Measurements from ENCODE around the gene ARRDC1.
A peak's percentile ranks its signal among the peaks of the same experiment; 100 is the strongest.

ARRDC1 gene

DNA sequence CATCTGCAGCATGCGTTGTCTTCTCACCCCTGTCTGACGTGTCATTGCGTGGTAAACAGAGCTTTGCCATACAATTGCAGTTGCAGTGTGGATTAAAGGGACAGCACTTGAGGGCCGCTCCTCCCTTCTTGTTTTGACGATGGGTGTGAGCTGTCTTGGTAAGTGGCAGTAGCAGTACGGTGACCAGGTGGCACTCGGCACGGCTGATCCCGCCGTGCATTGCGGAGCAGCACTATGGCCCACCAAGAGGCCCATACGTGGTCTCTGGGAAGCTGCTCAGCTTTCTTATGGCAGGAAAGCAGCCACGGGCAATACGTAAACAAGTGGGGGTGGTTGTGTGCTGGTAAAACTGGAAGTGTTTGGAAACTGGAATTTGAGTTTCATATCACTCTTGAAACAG is 38.4 kb downstream of the ARRDC1 start:
- DNase-seq (ENCODE audit: low read depth), result no peak
- Histone ChIP-seq H3K9ac (ENCODE audit: low read length) (no peak overlapping the region), H3K9me3 (ENCODE audit: control insufficient read depth, low read length) (no peaks in the 10 kb centered on the region), H3K4me3 (ENCODE audit: low read length) (no peak overlapping the region), H3K36me3 (ENCODE audit: control insufficient read depth, insufficient read depth, low read length, severe bottlenecking) (peaks cover 5% of the 10 kb centered on the region), H3K27me3 (replicated peaks; ENCODE audit: control insufficient read depth, insufficient read depth, low read length) (no peaks in the 10 kb centered on the region), H3K4me1 (ENCODE audit: control insufficient read depth, insufficient read depth, low read length) (peaks cover 11% of the 10 kb centered on the region)

DNA sequence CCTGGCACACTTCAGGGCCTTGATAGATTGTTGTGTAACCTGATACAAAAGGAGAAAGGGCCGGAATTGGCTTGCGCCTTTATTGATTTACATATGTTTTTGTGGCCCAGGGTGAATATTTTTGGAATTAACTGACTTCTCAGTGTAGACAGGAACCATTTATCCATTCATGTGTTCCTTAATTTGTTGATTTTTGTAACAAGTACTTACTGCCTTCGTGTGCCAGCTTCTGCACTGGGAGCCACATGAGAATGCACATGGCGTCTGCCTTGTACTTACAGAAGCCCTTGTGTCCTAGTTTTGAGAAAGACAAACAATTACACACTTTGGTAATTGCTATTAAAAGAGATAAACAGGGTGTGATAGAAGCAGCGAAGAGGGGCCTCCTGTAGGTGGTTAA is 39.7 kb downstream of the ARRDC1 start:
- peaks cover 3% of the 10 kb centered on the region for H3K4me1 ChIP-seq (ENCODE audit: control insufficient read depth, insufficient read depth, low read length)
- DNase-seq (ENCODE audit: low read depth), result no peak
- H3K9ac ChIP-seq (ENCODE audit: low read length), result no peak overlapping the region
- H3K4me3 ChIP-seq (ENCODE audit: low read length), result no peak overlapping the region
- peaks cover 5% of the 10 kb centered on the region for H3K36me3 ChIP-seq (ENCODE audit: control insufficient read depth, insufficient read depth, low read length, severe bottlenecking)
- H3K9me3 ChIP-seq (ENCODE audit: control insufficient read depth, low read length), result no peaks in the 10 kb centered on the region
- H3K27me3 ChIP-seq (replicated peaks; ENCODE audit: control insufficient read depth, insufficient read depth, low read length), result no peaks in the 10 kb centered on the region

DNA sequence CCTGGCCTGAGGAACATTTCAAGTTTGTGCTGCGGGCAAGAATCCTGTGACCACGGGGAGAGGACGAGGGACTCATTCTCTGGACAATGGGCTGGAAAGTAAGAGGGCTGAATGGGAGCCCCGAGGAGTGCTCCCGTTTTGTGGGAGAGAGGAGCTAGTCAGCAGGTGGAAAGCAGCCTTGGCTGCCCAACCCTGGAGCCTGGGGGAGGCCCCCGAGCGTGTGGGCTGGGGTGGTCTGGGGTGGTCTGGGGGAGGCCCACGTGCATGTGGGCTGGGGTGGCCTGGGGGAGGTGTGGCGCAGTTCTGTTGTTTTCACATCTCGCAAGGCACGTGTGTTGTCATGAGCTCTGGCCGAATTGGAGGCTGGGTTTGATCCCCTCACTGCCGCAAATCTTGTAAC is 40.9 kb downstream of the ARRDC1 start:
- H3K4me1 ChIP-seq (ENCODE audit: control insufficient read depth, insufficient read depth, low read length), result peaks cover 3% of the 10 kb centered on the region
- DNase-seq (ENCODE audit: low read depth), result no peak
- H3K36me3 ChIP-seq (ENCODE audit: control insufficient read depth, insufficient read depth, low read length, severe bottlenecking), result peaks cover 13% of the 10 kb centered on the region

DNA sequence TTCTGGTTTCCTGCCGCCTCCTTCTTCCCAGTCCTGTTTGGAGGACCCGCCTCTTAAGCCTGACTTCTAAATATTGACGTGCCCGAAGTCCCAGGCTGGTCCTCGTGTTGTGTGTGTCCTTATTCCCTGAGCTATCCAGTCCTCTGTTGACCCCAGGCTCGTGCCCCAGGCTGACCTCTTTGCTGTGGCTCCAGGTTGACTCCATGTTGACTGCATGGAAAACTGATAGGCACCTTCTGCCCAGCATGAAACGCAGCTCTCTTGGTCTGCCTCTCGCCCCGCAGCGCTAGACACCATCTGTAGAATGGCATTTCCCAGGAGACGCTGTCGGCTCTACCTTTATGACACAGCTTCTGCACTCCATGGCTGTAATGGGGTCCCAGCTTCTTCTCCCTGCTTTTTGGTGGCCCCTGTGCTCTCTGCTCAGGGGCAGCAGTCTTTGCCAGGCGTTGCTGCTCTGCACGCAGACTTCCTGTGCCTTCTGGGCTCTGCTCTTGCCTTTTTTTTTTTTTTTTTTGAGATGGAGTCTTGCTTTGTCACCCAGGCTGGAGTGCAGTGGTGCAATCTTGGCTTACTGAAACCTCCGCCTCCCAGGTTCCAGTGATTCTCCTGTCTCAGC is 41.7 kb downstream of the ARRDC1 start:
- H3K9me3 ChIP-seq (ENCODE audit: control insufficient read depth, low read length), result no peaks in the 10 kb centered on the region
- no peak for DNase-seq (ENCODE audit: low read depth)

More for the DNA sequence above, 40.9 kb downstream of the ARRDC1 start:
- H3K27me3 ChIP-seq (replicated peaks; ENCODE audit: control insufficient read depth, insufficient read depth, low read length), result no peaks in the 10 kb centered on the region
- no peaks in the 10 kb centered on the region for H3K9me3 ChIP-seq (ENCODE audit: control insufficient read depth, low read length)
- H3K9ac ChIP-seq (ENCODE audit: low read length), result no peak overlapping the region
- H3K4me3 ChIP-seq (ENCODE audit: low read length), result no peak overlapping the region

DNA sequence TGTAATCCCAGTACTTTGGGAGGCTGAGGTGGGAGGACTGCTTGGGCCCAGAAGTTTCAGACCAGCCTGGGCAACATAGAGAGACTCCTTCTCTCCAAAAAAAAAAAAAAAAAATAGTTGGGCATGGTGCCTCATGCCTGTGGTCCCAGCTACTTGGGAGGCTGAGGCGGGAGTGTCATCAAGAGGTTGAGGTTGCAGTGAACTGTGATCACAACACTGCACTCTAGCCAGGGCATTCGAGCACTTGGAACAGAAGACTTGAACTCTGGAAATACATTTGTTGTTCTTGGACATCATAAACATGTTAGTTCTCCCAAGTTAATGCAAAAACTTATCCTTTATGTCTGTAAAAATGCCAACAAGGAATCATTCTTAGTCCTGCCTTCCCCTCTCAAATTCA is 42.9 kb downstream of the ARRDC1 start:
- H3K27me3 ChIP-seq (replicated peaks; ENCODE audit: control insufficient read depth, insufficient read depth, low read length), result no peaks in the 10 kb centered on the region
- peaks cover 26% of the 10 kb centered on the region for H3K36me3 ChIP-seq (ENCODE audit: control insufficient read depth, insufficient read depth, low read length, severe bottlenecking)
- H3K4me1 ChIP-seq (ENCODE audit: control insufficient read depth, insufficient read depth, low read length), result peaks cover 3% of the 10 kb centered on the region
- H3K4me3 ChIP-seq (ENCODE audit: low read length), result no peak overlapping the region
- DNase-seq (ENCODE audit: low read depth), result peak; percentile 27
- no peak overlapping the region for H3K9ac ChIP-seq (ENCODE audit: low read length)
- no peaks in the 10 kb centered on the region for H3K9me3 ChIP-seq (ENCODE audit: control insufficient read depth, low read length)

More for the DNA sequence above, 41.7 kb downstream of the ARRDC1 start:
- Histone ChIP-seq H3K4me1 (ENCODE audit: control insufficient read depth, insufficient read depth, low read length) (peaks cover 3% of the 10 kb centered on the region), H3K4me3 (ENCODE audit: low read length) (no peak overlapping the region), H3K27me3 (replicated peaks; ENCODE audit: control insufficient read depth, insufficient read depth, low read length) (no peaks in the 10 kb centered on the region), H3K36me3 (ENCODE audit: control insufficient read depth, insufficient read depth, low read length, severe bottlenecking) (peaks cover 22% of the 10 kb centered on the region), H3K9ac (ENCODE audit: low read length) (no peak overlapping the region)

DNA sequence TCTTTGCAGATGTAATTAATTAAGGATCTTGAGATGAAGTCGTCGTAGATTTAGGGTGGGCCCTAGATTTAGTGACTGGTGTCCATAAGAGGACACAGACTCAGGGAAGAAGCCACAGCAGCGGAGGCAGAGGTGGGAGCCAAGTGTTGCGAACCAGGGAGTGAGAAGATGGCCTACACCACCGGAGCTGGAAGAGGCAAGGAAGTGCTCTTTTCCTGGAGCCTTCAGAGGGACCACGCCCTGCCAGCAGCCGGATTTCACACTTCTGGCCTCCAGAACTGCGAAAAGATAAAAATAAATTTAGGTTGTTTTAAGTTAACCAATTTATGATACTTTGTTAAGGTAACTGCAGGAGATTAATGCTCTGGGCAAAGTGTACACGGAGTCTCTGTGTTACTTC is 44.1 kb downstream of the ARRDC1 start:
- H3K9ac ChIP-seq (ENCODE audit: low read length), result no peak overlapping the region
- H3K36me3 ChIP-seq (ENCODE audit: control insufficient read depth, insufficient read depth, low read length, severe bottlenecking), result peaks cover 21% of the 10 kb centered on the region

DNA sequence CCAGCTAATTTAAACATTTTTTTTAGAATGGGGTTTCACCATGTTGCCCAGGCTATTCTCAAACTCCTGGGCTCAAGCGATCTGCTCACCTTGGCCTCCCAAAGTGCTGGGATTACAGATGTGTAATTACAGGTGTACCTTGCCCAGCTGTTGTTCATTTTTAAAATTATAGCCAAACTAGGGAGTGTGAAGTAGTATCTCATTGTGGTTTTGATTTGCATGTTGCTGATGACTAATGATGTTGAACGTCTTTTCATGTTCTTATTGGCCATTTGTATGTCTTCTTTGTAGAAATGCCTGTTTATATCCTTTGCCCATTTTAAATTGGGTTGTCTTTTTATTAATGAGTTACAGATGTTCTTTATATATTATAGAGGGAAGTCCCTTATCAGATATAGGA is 44.8 kb downstream of the ARRDC1 start:
- Histone ChIP-seq H3K9me3 (ENCODE audit: control insufficient read depth, low read length) (no peaks in the 10 kb centered on the region), H3K36me3 (ENCODE audit: control insufficient read depth, insufficient read depth, low read length, severe bottlenecking) (peaks cover 23% of the 10 kb centered on the region), H3K27me3 (replicated peaks; ENCODE audit: control insufficient read depth, insufficient read depth, low read length) (no peaks in the 10 kb centered on the region), H3K9ac (ENCODE audit: low read length) (no peak overlapping the region), H3K4me1 (ENCODE audit: control insufficient read depth, insufficient read depth, low read length) (peaks cover 3% of the 10 kb centered on the region), H3K4me3 (ENCODE audit: low read length) (no peak overlapping the region)
- no peak for DNase-seq (ENCODE audit: low read depth)

More for the DNA sequence above, 44.1 kb downstream of the ARRDC1 start:
- H3K4me1 ChIP-seq (ENCODE audit: control insufficient read depth, insufficient read depth, low read length), result peaks cover 3% of the 10 kb centered on the region
- H3K4me3 ChIP-seq (ENCODE audit: low read length), result no peak overlapping the region
- H3K9me3 ChIP-seq (ENCODE audit: control insufficient read depth, low read length), result no peaks in the 10 kb centered on the region
- DNase-seq (ENCODE audit: low read depth), result no peak
- H3K27me3 ChIP-seq (replicated peaks; ENCODE audit: control insufficient read depth, insufficient read depth, low read length), result no peaks in the 10 kb centered on the region

DNA sequence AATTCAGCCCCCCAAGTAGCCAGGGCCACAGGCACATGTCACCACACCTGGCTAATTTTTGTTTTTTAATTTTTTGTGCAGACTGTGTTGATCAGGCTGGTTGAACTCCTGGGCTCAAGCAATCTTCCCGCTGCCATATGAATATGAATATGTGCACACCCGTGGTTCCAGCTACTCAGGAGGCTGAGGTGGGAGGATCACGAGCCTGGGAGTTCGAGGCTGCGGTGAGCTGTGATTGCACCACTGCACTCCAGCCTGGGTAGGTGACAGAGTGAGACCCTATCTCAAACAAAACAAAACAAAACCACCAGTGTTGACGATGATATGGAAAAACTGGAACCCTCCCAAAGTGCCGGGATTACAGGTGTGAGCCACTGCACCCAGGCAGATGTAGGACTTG is 45.3 kb downstream of the ARRDC1 start:
- Histone ChIP-seq H3K9me3 (ENCODE audit: control insufficient read depth, low read length) (no peaks in the 10 kb centered on the region), H3K36me3 (ENCODE audit: control insufficient read depth, insufficient read depth, low read length, severe bottlenecking) (peaks cover 24% of the 10 kb centered on the region), H3K9ac (ENCODE audit: low read length) (no peak overlapping the region), H3K4me1 (ENCODE audit: control insufficient read depth, insufficient read depth, low read length) (peaks cover 3% of the 10 kb centered on the region), H3K4me3 (ENCODE audit: low read length) (no peak overlapping the region), H3K27me3 (replicated peaks; ENCODE audit: control insufficient read depth, insufficient read depth, low read length) (no peaks in the 10 kb centered on the region)
- no peak for DNase-seq (ENCODE audit: low read depth)

DNA sequence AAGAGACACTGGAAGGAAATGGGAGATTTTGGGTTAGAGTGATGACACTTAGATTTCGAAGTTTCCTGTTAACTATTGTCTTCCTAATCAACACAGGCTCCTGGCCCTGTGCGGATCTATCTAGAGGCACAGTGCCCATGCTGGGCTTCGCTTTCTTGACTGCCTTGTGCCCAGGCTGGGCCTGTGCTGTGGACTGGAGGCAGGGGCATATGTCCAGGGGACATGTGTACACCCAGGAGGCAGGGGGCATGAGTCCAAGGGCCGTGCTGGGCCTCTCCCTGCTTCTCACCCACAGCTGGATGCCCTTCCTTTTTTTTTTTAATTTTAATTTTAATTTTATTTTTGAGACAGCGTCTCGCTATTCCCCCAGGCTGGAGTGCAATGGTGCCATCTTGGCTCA is 50.9 kb downstream of the ARRDC1 start:
- Histone ChIP-seq H3K27me3 (replicated peaks; ENCODE audit: control insufficient read depth, insufficient read depth, low read length) (no peaks in the 10 kb centered on the region), H3K4me1 (ENCODE audit: control insufficient read depth, insufficient read depth, low read length) (peaks cover 13% of the 10 kb centered on the region), H3K36me3 (ENCODE audit: control insufficient read depth, insufficient read depth, low read length, severe bottlenecking) (peaks cover 15% of the 10 kb centered on the region), H3K9ac (ENCODE audit: low read length) (no peak overlapping the region), H3K9me3 (ENCODE audit: control insufficient read depth, low read length) (no peaks in the 10 kb centered on the region), H3K4me3 (ENCODE audit: low read length) (no peak overlapping the region)
- DNase-seq (ENCODE audit: low read depth), result no peak

DNA sequence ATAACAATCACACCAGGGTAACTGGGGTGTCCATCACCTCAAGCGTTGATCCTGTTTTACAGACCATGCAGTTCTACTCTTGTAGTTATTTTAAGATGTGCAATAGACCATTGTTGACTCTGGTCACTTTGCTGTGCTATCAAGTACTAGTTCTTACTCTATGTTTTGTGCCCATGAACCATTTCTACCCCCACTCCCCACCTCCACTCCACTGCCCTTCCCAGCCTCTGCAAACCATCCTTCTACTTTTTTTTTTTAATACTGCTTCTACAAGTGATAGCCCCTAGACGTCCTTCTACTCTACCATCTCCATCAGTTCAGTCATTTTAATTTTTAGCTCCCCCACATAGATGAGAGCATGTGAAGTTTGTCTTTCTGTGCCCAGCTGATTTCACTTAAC is 52.1 kb downstream of the ARRDC1 start:
- Histone ChIP-seq H3K4me3 (ENCODE audit: low read length) (no peak overlapping the region), H3K9me3 (ENCODE audit: control insufficient read depth, low read length) (no peaks in the 10 kb centered on the region), H3K9ac (ENCODE audit: low read length) (no peak overlapping the region), H3K27me3 (replicated peaks; ENCODE audit: control insufficient read depth, insufficient read depth, low read length) (no peaks in the 10 kb centered on the region), H3K4me1 (ENCODE audit: control insufficient read depth, insufficient read depth, low read length) (peaks cover 13% of the 10 kb centered on the region), H3K36me3 (ENCODE audit: control insufficient read depth, insufficient read depth, low read length, severe bottlenecking) (peaks cover 8% of the 10 kb centered on the region)
- no peak for DNase-seq (ENCODE audit: low read depth)

DNA sequence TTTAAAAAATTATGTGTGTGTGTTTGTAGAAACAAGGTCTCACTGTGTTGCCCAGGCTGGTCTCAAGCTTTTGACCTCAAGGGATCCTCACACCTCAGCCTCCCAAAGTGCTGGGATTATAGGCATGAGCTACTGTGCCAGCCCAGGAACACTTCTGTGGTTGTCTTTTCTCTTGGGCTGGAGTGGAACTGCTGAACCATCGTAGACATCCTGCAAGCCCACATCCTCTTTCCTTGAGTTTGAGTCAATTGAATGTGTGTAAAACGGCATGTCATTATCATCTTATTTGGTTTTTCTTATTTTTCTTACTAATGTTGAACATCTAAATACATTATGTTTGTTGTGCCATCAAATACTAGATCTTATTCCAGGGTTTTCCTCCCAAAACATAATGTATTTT is 53.3 kb downstream of the ARRDC1 start:
- H3K36me3 ChIP-seq (ENCODE audit: control insufficient read depth, insufficient read depth, low read length, severe bottlenecking), result peaks cover 6% of the 10 kb centered on the region
- H3K9ac ChIP-seq (ENCODE audit: low read length), result no peak overlapping the region
- DNase-seq (ENCODE audit: low read depth), result no peak
- H3K27me3 ChIP-seq (replicated peaks; ENCODE audit: control insufficient read depth, insufficient read depth, low read length), result no peaks in the 10 kb centered on the region
- H3K9me3 ChIP-seq (ENCODE audit: control insufficient read depth, low read length), result no peaks in the 10 kb centered on the region
- peaks cover 13% of the 10 kb centered on the region for H3K4me1 ChIP-seq (ENCODE audit: control insufficient read depth, insufficient read depth, low read length)
- no peak overlapping the region for H3K4me3 ChIP-seq (ENCODE audit: low read length)

DNA sequence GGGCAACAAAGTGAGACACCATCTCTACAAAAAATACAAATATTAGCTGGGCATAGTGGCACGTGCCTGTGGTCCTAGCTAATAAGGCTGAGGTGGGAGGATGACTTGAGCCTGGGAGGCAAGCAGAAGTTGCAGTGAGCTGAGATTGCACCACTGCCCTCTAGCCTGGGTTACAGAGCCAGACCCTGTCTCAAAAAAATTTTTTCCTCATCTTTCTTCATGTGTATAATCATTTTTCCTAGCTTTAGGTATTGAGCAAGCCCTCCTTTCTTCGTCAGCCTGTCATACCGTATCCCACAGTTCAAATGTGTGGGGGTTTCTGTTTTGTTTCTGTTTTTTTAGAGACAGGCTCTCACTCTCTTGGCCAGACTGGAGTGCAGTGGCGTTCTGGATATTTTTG is 54.7 kb downstream of the ARRDC1 start:
- Histone ChIP-seq H3K9me3 (ENCODE audit: control insufficient read depth, low read length) (no peaks in the 10 kb centered on the region), H3K27me3 (replicated peaks; ENCODE audit: control insufficient read depth, insufficient read depth, low read length) (no peaks in the 10 kb centered on the region), H3K4me1 (ENCODE audit: control insufficient read depth, insufficient read depth, low read length) (peaks cover 13% of the 10 kb centered on the region), H3K4me3 (ENCODE audit: low read length) (peak overlapping the region; percentile 23), H3K9ac (ENCODE audit: low read length) (no peak overlapping the region), H3K36me3 (ENCODE audit: control insufficient read depth, insufficient read depth, low read length, severe bottlenecking) (peaks cover 6% of the 10 kb centered on the region)
- DNase-seq (ENCODE audit: low read depth), result no peak

Data from adipocyte (in vitro differentiated cells).